ENCODE results near the gene MMS22L.

The MMS22L gene, protein sequence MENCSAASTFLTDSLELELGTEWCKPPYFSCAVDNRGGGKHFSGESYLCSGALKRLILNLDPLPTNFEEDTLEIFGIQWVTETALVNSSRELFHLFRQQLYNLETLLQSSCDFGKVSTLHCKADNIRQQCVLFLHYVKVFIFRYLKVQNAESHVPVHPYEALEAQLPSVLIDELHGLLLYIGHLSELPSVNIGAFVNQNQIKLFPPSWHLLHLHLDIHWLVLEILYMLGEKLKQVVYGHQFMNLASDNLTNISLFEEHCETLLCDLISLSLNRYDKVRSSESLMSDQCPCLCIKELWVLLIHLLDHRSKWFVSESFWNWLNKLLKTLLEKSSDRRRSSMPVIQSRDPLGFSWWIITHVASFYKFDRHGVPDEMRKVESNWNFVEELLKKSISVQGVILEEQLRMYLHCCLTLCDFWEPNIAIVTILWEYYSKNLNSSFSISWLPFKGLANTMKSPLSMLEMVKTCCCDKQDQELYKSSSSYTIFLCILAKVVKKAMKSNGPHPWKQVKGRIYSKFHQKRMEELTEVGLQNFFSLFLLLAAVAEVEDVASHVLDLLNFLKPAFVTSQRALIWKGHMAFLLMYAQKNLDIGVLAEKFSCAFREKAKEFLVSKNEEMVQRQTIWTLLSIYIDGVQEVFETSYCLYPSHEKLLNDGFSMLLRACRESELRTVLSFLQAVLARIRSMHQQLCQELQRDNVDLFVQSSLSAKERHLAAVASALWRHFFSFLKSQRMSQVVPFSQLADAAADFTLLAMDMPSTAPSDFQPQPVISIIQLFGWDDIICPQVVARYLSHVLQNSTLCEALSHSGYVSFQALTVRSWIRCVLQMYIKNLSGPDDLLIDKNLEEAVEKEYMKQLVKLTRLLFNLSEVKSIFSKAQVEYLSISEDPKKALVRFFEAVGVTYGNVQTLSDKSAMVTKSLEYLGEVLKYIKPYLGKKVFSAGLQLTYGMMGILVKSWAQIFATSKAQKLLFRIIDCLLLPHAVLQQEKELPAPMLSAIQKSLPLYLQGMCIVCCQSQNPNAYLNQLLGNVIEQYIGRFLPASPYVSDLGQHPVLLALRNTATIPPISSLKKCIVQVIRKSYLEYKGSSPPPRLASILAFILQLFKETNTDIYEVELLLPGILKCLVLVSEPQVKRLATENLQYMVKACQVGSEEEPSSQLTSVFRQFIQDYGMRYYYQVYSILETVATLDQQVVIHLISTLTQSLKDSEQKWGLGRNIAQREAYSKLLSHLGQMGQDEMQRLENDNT

GRCh38 chr6:97282726-97283617 lies at the start of gene MMS22L:
Gene MMS22L (minus strand): TSS chr6:97283216. CDS start chr6:97282477, 739 bp downstream.
- peak; percentile 78 to 85 for DNase-seq (ENCODE audit: extremely low read depth in 1 of 2, low read depth in 1 of 2)

DNA sequence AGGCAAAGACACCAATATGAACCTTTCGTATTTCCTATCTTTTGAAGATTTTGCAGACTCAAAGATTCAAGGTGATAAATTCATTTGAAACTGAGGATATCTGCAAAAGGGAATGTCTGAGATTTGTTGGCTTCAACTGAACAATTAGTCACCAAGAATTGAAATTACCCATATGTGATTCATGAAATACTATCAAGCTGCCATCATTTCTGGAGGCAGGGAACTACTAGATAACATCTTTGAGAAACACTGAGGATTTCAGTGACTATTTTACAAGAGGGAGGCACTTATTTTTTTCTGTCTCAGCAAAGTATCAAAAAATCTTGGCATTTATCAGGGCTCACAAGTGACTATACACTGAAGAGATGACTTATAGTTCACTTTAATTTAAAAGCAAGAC lies 39.8 kb upstream of the MMS22L start:
- DNase-seq (ENCODE audit: extremely low read depth in 1 of 2, low read depth in 1 of 2): no peak

DNA sequence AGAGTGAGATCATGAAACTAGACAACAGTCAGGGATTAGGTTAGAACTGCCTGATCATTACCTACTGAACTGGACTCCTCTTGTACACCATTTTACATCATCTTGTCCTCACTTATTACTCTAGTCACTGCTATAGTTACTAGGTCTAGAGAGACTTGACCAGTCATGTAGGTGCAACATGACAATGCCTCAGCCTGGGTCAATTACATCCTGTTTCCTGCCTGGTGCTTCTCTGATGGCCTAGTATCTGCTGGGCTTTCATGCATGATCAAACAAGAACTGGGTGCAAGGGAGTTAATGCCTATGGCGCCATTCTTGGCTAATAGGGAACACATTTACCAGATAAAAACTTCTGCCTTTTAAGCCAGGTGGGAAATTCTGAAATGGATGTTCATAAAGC lies 39.2 kb upstream of the MMS22L start:
- DNase-seq (ENCODE audit: extremely low read depth in 1 of 2, low read depth in 1 of 2): no peak

GRCh38 chr6:97316978-97317377 lies 34.0 kb upstream of the MMS22L start:
- DNase-seq (ENCODE audit: extremely low read depth in 1 of 2, low read depth in 1 of 2): no peak

GRCh38 chr6:97312241-97312640 lies 29.2 kb upstream of the MMS22L start:
- no peak for DNase-seq (ENCODE audit: extremely low read depth in 1 of 2, low read depth in 1 of 2)

DNA sequence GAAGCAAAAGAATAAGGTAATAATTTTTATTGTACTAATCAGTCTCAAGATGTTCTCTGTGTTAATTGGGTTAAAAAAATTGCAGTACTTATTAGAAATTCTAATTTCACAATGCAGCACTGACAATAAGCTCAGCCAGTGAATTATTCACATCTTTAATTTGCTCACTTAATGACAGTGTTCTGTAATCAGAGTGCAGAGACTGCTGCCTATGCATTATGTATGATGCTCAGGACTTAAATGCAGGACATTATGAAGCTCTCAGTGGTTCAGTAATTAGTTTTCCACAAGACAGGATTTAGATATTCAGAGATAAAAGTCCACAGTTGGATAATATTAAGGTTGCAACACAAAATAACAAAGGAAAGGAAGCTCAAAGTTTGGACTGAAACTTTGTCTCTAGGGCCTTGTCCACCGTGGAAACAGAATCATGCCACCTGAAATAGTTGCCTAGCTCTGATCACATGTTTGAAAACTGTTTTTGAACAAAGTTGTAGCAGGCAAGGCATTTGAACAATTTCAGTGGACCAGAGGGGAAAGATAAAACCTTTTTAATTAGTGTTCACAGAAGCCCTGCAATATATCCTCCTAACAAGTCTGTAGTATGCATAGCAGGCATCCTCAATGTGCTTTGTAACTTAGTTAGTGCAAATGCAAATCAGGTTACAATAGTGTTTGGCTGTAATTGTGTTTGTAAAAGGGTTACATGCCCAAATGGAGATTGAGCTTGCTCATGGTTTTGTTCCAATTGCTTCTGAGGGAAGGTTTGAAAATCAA lies 23.7 kb upstream of the MMS22L start:
- DNase-seq (ENCODE audit: extremely low read depth in 1 of 2, low read depth in 1 of 2): no peak

GRCh38 chr6:97305414-97306066 lies 22.5 kb upstream of the MMS22L start:
- DNase-seq (ENCODE audit: extremely low read depth in 1 of 2, low read depth in 1 of 2): no peak

DNA sequence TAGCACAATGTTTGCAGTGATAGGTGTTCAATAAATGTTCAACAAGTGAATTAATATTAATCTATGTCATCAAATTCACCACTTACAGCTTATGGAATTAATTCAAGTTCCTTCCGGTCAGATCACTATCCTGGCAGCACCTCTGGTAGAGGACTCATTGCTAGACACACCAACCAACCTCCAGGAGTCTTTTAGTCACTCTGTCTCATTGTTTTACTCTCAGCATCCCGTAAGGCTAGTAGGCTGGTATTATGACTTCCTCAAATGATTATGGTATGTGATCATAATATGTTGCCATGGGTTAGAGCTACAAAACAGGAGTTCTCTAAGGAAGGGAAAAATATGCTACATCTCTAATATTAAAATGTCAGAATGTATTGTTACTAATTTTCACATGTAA lies 21.7 kb upstream of the MMS22L start:
- DNase-seq (ENCODE audit: extremely low read depth in 1 of 2, low read depth in 1 of 2): no peak

- DNase-seq (ENCODE audit: extremely low read depth in 1 of 2, low read depth in 1 of 2): no peak
Observed at GRCh38 chr6:97294451-97294850, 11.4 kb upstream of the MMS22L start.

DNA sequence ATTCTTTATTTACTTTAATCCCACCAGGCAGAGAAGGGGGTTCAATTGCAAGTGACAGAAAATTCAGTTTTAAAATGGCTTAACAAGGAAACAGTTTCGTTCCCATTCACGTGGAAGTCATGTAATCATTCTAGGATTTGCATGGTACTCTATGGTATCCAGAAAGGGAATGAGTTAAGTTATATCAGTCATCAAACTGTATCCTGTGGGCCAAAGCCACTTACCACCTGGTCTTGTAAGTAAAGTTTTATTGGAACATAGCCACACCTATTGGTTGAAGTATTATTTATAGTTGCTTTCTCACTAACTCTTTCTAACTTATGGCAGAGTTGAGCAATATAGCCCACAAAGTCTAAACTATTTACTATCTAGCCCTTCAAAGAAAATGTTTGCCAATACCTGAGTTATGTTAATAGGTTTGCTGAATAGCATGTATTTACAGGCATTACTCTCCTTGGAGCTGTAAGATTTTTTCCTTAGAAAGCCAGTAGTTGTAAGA lies 10.2 kb upstream of the MMS22L start:
- no peak for DNase-seq (ENCODE audit: extremely low read depth in 1 of 2, low read depth in 1 of 2)

GRCh38 chr6:97292671-97293070 lies 9.7 kb upstream of the MMS22L start:
- no peak for DNase-seq (ENCODE audit: extremely low read depth in 1 of 2, low read depth in 1 of 2)

DNA sequence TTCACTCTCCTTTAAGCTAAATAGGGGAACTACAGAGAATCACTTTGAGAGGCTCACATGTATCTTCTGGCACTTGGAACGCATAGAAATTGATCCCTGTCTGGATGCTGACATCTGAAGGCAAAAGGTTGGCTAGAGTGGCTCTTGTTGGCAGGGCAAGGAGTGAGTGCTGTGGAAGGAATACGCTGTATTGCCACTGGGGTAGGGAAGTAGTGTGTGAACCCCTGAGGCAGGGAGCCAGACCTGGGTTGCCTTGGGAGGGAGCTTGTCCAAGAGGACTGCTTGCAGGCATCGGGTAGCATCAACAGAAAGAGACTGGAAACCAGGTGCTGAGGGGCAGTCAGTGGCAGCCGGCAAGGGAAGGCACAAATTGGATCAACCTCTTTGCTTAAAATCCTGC lies 8.9 kb upstream of the MMS22L start:
- DNase-seq (ENCODE audit: extremely low read depth in 1 of 2, low read depth in 1 of 2): no peak

- DNase-seq (ENCODE audit: extremely low read depth in 1 of 2, low read depth in 1 of 2): no peak
Observed at GRCh38 chr6:97289332-97289731, 6.3 kb upstream of the MMS22L start.

- DNase-seq (ENCODE audit: extremely low read depth in 1 of 2, low read depth in 1 of 2): no peak
Observed at GRCh38 chr6:97288188-97288587, 5.2 kb upstream of the MMS22L start.

- no peak for DNase-seq (ENCODE audit: extremely low read depth in 1 of 2, low read depth in 1 of 2)
Observed at GRCh38 chr6:97282238-97282725, 734 bp downstream of the MMS22L start.

- no peak for DNase-seq (ENCODE audit: extremely low read depth in 1 of 2, low read depth in 1 of 2)
Observed at GRCh38 chr6:97280766-97281165, 2.2 kb downstream of the MMS22L start.

- DNase-seq (ENCODE audit: extremely low read depth in 1 of 2, low read depth in 1 of 2): no peak
Observed at GRCh38 chr6:97275804-97276203, 7.2 kb downstream of the MMS22L start.

DNA sequence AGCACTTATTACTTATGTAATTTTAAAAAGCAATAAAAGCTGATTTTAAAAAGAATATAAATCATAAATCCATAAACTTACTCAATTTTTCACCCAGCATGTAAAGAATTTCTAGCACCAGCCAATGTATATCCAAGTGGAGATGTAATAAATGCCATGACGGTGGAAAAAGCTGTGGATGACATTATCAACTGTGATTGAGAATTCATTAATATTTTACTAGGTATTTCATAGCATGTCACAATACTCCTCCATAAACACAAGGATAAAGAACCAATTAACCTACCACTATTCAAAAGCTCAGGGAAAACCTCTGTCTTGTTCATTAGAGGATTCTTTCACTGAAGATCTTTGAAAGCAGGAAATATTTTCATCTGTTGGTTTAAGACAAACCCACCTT lies 13.2 kb downstream of the MMS22L start:
- DNase-seq (ENCODE audit: extremely low read depth in 1 of 2, low read depth in 1 of 2): no peak

DNA sequence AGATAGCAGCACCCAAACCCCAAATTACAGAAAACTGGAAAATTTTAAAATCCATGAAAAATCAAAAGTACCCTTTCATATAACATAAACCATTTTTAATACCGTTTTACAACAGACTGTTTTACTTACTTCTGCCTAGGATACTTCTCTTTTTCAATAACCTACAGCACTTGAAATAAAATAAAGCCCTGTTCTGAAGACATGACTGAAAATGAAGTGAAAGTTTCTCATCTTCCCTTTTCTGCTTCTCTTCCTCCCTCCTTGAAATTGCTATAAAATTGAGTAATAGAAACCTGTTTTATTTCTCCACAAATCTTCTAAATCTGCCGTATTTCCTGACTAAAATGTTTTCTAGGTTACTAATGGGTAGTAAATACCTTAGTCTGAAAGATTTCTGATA lies 20.3 kb downstream of the MMS22L start:
- DNase-seq (ENCODE audit: extremely low read depth in 1 of 2, low read depth in 1 of 2): no peak

Data from activated CD8-positive, alpha-beta memory T cell treated with anti-CD3 and anti-CD28 coated beads for 1 hour (primary cell).